Glomerular visceral epithelial cell (primary cell): ENCODE results near the gene SOWAHB.

ENCODE experiments used
- DNase-seq: peaks from one replicate; pipeline ENCODE4 v3.0.0-alpha.2; 2016; ENCODE audit errors: extremely low spot score

The SOWAHB gene

GRCh38 chr4:76850010-76850441 is 47.9 kb downstream of the SOWAHB start:
- DNase-seq = peak; percentile 82
